Endothelial cell (in vitro differentiated cells): ENCODE data around the gene MMP24. TPM values are rescaled to one million over a fixed set of nuclear protein-coding genes. Genes with fewer than 3 reads are reported as not detected.
"Not testable (repeated sequence)": the region's sequence is repeated elsewhere in the genome, so short reads cannot be mapped to it uniquely, and the experiment has no call there.

Experiments used
- DNase-seq: peaks from one replicate; pipeline ENCODE4 v3.0.0; 2021; ENCODE audit warnings: low spot score
- H3K27ac Mint-ChIP-seq: one replicate; pipeline ENCODE4 v1.8.0; 2021; ENCODE audit warnings: mixed read lengths, inconsistent platforms; ENCODE audit not compliant: unreplicated experiment
- H3K27me3 Mint-ChIP-seq: one replicate; pipeline ENCODE4 v1.8.0; 2021; ENCODE audit warnings: mild to moderate bottlenecking, moderate library complexity, mixed read lengths, inconsistent platforms; ENCODE audit not compliant: unreplicated experiment
- H3K36me3 Mint-ChIP-seq: one replicate; pipeline ENCODE4 v1.8.0; 2021; ENCODE audit warnings: mild to moderate bottlenecking, low read depth, mixed read lengths, inconsistent platforms; ENCODE audit not compliant: unreplicated experiment
- H3K4me1 Mint-ChIP-seq: one replicate; pipeline ENCODE4 v1.8.0; 2021; ENCODE audit warnings: mild to moderate bottlenecking, mixed read lengths, inconsistent platforms; ENCODE audit not compliant: unreplicated experiment
- H3K4me3 Mint-ChIP-seq: one replicate; pipeline ENCODE4 v1.8.0; 2021; ENCODE audit warnings: mild to moderate bottlenecking, mixed read lengths, inconsistent platforms; ENCODE audit not compliant: unreplicated experiment
- H3K9me3 Mint-ChIP-seq: one replicate; pipeline ENCODE4 v1.8.0; 2021; ENCODE audit warnings: mixed read lengths, inconsistent platforms; ENCODE audit not compliant: unreplicated experiment
- total RNA-seq: library from RNA; stranded (reverse); fragmentation: NEBNext Ultra II Directional; extraction: Animal tissue kit (Norgen Biotek cat#: 25700); gene quantifications from one replicate; pipeline ENCODE4 v1.2.1, GENCODE V29; 2021; ENCODE audit not compliant: unreplicated experiment
- TF ChIP-seq, protein P1 (sequence below): fragments of 200-600 bp; sonication (generic); IDR thresholded peaks from one replicate; pipeline ENCODE4 v1.5.0; 2021; ENCODE audit warnings: antibody characterized with exemption; ENCODE audit not compliant: unreplicated experiment

The MMP24 gene
- total RNA-seq, 1 donor from 2014 or later, result 9.1 TPM

DNA sequence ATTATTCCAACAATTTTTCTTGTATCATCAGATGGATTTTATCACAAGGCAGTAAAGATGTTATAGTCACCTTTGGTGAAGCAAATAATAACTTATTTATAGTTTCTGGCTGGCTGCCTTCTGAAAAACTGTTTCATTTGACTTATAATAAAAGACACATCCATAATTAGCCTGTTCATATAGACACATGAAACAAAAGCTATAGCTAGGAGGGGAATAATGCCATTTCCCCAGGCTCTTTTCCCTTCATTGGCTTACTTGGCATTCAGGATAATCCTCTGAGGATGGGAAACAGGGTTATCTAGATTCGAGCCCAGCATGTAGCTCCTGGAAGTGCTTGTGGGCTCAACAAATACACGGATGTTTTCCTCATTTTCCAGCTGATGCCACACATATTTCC, 17.5 kb downstream of the MMP24 start:
- no peak for DNase-seq
- Mint-ChIP-seq H3K4me1 (peaks cover 21% of the 10 kb centered on the region), H3K36me3 (peaks cover 10% of the 10 kb centered on the region), H3K27ac (no peak overlapping the region), H3K27me3 (peaks cover 9% of the 10 kb centered on the region), H3K4me3 (no peak overlapping the region), H3K9me3 (no peaks in the 10 kb centered on the region)
- TF ChIP-seq, protein P1, sequence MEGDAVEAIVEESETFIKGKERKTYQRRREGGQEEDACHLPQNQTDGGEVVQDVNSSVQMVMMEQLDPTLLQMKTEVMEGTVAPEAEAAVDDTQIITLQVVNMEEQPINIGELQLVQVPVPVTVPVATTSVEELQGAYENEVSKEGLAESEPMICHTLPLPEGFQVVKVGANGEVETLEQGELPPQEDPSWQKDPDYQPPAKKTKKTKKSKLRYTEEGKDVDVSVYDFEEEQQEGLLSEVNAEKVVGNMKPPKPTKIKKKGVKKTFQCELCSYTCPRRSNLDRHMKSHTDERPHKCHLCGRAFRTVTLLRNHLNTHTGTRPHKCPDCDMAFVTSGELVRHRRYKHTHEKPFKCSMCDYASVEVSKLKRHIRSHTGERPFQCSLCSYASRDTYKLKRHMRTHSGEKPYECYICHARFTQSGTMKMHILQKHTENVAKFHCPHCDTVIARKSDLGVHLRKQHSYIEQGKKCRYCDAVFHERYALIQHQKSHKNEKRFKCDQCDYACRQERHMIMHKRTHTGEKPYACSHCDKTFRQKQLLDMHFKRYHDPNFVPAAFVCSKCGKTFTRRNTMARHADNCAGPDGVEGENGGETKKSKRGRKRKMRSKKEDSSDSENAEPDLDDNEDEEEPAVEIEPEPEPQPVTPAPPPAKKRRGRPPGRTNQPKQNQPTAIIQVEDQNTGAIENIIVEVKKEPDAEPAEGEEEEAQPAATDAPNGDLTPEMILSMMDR, result no peak

DNA sequence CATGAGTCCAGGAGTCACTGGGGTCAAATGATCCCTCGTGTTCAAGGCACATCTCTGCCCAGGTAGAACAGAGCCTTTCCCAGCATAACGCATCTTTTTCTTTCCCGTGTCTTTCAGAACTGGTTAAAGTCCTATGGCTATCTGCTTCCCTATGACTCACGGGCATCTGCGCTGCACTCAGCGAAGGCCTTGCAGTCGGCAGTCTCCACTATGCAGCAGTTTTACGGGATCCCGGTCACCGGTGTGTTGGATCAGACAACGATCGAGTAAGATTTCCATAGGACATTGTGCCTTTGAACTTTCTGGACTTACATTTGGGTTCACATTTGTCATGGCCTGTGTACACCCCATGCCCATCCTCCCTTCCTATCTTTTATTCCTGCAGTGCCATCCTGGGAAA, 20.2 kb downstream of the MMP24 start:
- Mint-ChIP-seq H3K4me1 (peaks cover 17% of the 10 kb centered on the region), H3K36me3 (peaks cover 10% of the 10 kb centered on the region), H3K4me3 (no peak overlapping the region), H3K27ac (no peak overlapping the region), H3K27me3 (peaks cover 3% of the 10 kb centered on the region), H3K9me3 (no peaks in the 10 kb centered on the region)
- DNase-seq, result no peak
- TF ChIP-seq, protein P1, result no peak

DNA sequence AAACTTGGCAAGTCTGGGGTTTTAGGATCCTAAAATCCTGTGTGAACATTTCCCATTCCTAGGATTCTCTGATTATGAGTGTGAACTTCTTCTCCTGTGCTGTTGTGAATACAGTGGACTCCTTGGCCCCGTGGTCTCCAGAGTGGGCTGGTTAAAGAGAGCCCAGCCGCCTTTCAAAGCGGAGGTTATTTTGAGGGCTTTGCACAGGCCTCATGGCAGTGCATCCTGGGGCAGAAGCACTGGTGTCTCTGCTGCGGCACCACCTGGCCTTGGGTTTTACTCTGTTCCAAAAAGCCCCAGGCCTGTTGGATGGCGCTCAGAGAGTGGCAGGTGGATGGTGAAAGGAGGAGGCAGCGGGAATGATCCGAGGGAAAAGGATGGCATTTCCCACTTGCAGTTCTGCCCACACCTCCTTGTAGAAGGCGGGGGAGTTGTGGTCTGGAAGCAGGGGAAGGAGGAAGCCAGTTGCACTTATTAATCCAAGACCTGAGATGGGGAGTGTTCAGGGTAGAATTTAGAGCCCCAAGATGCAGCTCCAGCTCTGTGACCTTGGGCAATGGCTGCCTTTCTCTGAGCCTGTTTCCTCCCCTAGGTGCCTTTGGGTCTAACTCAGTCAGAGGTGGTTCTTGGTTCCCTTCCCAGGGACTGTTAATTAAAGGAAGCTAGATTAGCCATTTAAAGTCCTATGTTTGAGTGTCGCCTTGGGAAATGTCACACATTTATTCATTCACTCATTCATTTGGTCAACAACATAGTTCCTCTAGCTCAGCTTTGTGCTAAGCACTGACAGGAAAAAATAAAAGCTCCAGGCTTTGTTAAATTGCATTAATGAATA, 22.4 kb downstream of the MMP24 start:
- TF ChIP-seq, protein P1, result no peak
- Mint-ChIP-seq H3K27me3 (peaks cover 3% of the 10 kb centered on the region), H3K4me3 (no peak overlapping the region), H3K27ac (no peak overlapping the region), H3K9me3 (no peaks in the 10 kb centered on the region), H3K36me3 (peaks cover 10% of the 10 kb centered on the region), H3K4me1 (peaks cover 24% of the 10 kb centered on the region)
- DNase-seq, result no peak

DNA sequence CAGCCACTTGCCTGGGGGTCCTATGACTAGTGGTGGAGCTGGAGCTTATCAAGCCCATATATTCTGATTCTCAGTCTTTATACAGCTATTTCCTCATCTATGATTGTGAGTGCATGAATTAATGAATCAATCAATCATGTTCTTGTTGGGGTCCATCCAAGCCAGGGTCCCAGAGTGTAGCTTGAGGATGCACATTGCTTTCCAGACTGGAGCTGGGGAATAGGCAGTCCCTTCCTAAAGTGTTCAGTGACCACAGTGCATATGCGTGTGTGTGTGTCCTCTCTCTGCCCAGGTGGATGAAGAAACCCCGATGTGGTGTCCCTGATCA, 25.1 kb downstream of the MMP24 start:
- peaks cover 24% of the 10 kb centered on the region for H3K4me1 Mint-ChIP-seq
- no peak overlapping the region for H3K4me3 Mint-ChIP-seq
- peaks cover 6% of the 10 kb centered on the region for H3K36me3 Mint-ChIP-seq
- H3K9me3 Mint-ChIP-seq, result no peaks in the 10 kb centered on the region
- no peak for DNase-seq
- TF ChIP-seq, protein P1, result no peak
- H3K27ac Mint-ChIP-seq, result no peak overlapping the region
- peaks cover 3% of the 10 kb centered on the region for H3K27me3 Mint-ChIP-seq

DNA sequence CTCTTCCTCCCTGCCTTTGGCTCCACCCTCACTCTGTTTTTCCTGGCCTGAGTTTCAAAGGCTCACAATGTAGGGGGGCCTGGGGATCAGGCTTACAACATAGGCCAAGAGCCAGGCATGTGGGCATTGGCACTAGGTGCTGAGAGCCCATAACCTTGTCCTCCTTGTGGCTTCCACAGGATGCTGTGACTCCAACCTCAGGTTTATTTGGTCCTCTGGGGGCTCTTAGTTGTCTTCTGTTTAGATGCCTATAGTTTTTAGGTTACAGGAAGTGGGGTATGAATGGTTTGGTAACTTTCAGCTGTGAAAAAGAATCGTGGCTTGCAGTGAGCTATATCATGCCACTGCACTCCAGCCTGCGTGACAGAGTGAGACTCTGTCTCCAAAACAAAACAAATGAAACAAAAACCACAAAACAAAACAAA, 25.6 kb downstream of the MMP24 start:
- Mint-ChIP-seq H3K27ac (no peak overlapping the region), H3K4me1 (peaks cover 26% of the 10 kb centered on the region), H3K36me3 (peaks cover 4% of the 10 kb centered on the region), H3K4me3 (no peak overlapping the region), H3K9me3 (no peaks in the 10 kb centered on the region), H3K27me3 (peaks cover 1% of the 10 kb centered on the region)
- no peak for DNase-seq
- TF ChIP-seq, protein P1, result no peak

DNA sequence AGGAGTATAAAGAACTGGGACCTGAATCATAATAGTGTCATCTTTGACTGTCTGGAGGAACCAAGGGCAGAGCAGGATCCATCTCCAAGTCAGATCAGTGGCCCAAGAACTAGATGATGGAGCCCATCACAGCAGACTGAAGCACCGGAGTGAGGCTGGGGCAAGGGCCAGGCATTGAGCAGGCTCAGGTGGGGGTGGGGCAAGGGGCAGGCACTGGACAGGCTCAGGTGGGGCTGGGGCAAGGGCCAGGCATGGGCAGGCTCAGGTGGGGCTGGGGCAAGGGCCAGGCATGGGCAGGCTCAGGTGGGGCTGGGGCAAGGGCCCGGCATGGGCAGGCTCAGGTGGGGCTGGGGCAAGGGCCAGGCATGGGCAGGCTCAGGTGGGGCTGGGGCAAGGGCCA, 26.1 kb downstream of the MMP24 start:
- H3K27ac Mint-ChIP-seq, H3K36me3 Mint-ChIP-seq, H3K27me3 Mint-ChIP-seq, DNase-seq, H3K9me3 Mint-ChIP-seq, H3K4me3 Mint-ChIP-seq: not testable (repeated sequence)
- peaks cover 27% of the 10 kb centered on the region for H3K4me1 Mint-ChIP-seq
